GM19193 (cell line): Measurements from ENCODE around the gene DACT2.

ENCODE experiments used
- POLR2A ChIP-seq: IDR thresholded peaks from 4 replicates; pipeline ENCODE4 v1.6.1; 2011; ENCODE audit not compliant: insufficient read depth, insufficient read length; ENCODE audit errors: extremely low read depth

Gene DACT2

DNA sequence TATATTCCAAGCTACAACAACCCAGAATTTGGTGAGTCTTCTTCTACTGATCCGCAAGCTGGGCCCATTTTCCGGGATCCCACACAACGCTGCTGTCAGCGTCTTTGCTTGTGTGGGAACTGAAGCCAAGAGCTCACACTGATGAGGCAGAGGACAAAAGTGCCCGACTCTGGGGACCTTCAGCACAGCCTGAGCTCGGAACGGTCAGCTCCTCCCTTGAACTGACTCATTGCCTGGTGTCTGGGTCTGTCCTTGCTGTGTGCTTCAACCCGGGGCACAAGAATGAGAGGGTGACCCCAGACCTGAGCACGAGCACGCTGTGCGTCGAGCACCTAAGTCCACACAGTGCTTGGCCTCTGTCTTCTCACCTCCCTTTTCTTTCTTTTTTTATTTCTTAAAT is 33.5 kb downstream of the DACT2 start:
- no peak for TF ChIP-seq POLR2A

DNA sequence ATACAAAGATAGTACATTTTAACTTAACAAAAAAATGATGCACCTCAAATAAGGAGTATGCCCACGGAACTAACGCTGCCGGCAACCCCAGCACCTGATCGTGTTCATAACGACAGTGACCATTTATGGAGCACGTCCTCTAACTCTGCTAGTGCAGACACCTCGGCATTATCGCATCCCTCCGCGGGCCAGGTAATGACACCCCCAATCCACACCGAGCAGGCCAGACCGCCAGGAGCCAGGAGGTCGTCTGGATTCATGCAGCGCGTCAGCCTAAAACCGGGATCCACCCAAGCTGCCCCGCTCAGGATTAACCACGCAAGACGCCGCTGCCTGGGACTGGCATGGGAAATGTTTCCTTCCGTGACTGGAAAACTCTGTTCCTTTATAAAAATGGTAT is 34.1 kb downstream of the DACT2 start:
- no peak for TF ChIP-seq POLR2A

DNA sequence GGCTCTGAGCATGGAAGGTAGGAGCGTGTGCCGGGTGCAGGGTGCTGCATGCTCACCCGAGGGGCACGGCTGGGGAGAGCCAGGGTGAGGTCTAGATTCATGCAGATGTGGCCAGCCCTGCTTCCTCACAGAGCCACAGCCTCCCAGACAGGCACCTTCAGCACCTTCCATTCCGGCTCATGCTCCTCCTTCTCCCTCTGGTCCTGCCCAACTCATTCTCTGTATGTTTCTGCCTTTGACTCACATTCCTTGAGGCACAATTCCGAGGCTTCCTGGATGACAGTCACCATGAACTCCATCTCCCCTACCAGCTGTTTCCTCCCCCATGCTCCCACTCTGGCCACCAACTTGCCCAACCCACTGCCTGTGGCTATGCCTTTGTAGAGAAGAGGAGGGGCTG is 35.4 kb downstream of the DACT2 start:
- no peak for TF ChIP-seq POLR2A

DNA sequence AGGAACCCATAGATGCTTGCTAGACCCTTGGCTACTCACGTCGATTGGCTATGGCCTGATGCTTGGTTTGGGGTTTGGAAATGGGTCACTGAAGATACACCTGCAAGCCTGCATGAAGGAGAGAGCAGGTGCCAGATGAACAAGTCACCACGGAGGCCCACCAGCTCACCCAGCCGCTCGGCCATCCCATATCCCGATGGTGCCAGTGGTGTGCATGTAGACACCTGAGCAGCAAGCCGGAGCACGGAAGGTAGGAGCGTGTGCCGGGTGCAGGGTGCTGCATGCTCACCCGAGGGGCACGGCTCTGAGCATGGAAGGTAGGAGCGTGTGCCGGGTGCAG is 35.9 kb downstream of the DACT2 start:
- TF ChIP-seq POLR2A: no peak

DNA sequence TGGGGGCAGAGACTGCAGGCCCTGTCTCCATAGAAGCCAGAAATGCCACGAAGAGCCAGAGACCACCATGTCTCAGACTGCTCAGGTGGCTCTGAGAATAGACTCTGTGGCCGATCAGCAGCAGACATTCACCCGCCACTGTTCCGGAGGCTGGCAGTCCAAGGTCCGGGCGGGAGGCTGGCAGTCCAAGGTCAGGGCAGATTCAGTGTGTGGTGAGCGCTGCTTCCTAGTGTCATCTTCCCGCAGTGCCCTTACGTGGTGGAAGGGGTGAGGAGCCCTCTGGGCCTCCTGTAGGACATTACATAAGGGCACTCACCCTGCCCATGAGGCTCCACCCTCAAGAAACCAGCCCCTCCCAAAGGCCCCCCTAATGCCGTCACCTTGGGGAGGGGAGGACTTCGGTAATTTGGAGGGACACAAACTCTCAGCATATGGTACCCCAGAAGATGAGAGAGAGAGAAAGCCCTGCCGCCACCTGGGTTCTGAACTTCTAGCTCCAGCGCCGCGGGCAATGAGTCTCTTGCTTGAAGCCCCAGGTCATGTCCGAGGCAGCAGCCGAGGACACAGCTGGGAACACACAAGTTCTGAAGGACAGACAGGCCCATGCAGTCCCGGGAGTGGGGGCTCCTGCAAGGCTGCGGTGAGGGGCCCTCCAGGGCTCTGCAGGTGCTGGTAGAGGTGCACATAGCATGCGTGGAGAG is 36.4 kb downstream of the DACT2 start:
- no peak for TF ChIP-seq POLR2A

DNA sequence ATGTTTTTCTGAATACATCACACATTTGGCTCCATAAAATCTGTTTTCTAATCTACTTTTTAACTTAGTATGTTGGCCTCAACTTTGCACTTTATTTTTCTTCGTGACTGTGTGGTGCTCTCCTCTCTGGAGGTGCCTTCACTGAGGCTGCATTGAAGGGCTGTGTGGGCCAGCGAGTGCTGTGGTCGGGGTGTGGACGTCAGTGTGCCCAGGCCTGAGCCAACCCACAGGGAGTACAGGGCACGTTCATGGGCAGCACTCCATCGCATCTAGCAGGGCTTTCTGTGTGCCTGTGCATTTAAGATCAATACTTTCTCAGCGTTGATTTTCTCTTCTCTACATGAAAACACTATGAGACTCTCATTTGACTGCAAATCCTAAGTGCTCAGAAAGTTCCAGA is 37.8 kb downstream of the DACT2 start:
- TF ChIP-seq POLR2A: no peak

DNA sequence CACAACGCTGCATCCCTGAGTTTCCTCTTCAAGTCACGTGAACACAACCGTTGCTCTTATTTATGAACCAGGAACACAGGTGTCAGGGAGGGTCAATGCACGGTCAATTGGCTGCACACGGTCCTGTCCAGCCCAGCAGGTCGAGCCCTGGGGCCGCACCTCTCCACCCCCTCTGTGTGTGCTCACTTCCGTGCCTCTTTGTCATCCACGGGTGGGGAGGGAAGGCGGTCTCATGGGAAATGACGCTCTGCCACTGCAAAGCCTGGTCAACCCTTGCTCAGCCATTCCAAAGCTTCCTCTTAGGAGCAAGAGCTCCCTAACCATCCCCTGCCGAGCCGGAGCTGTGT is 38.7 kb downstream of the DACT2 start:
- no peak for TF ChIP-seq POLR2A

DNA sequence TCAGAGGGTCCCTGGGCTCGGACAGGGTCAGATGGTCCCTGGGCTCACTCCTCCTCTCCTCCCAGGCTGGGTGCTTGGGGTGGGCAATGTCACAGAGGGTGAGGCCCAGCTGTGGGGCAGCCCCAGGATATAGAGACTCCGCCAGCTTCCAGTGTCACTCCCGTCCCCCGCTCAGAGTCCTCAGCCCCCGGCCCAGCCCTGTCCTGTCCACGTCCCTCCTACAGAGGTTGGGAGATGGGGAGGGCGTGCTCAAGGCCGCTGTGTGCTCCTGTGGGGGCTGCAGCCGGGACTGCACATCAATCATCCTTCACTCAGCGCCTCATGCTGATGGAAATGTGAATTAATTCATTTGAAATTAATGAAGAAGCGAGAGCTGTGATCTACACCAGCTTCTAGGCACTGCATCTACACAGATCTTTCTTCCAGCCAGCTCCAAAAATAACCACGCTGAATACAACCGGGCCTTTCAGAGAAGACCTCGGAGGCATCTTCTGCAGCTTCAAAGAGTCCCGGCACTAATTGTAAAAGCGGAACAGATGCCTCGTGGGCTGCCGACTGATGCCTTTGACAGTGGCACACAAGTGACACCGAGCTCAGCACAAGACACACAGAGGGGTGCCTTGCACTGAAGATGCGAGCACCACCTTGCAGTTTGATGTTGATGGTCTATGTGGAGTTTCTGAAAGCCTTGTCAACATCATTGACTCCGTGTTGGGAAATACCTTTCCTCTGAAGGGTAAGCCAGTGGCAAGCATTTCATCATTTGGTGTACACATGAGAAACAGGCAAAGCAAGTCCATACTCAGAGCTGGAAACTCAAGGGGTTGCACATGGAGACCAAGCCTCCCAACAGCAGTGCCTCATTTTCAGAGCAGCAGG is 39.3 kb downstream of the DACT2 start:
- no peak for TF ChIP-seq POLR2A

DNA sequence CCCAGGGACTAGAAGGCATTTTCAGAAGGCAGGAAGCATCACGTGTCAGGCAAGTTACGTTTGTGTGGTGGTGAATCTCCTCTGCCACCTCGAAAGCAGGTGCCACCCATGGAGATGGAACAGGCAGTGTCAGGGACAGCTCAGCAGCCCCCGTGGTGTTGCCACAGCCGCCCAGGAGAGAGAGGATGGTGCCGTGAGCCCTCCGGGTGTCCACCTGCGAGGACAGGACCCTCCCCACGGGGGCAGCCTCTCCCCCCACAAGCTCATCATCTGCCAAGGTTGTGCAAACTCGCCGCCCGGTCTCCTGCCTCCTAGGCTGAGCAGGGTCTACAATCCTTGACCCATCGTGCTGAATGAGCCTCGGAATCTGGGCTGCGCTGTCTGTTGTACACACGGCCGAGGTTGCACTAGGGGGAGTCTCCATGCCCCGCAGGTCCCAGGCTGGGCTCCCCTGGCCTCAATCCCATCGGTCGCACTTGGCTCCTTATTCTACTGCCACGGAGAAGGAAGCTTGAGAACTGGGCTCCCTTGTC is 40.1 kb downstream of the DACT2 start:
- no peak for TF ChIP-seq POLR2A

DNA sequence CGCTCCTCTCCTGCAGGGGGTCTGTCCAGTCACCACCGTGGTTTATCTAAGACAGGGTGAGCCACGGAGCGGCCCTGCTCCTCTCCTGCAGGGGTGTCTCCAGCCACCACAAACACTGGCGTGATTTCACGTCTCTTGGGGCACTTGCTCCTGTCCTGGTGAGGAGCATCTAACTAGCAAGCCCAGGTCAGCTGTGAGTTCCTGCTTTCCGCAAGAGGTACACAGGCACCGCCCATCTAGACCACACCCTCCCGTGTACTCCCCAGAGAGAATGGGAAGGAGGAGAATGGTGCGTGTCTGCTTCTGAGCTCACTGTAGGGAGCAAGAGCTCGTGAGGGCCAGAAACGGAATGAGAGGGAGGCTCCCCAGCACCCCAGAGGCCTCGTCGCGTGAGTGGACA is 40.7 kb downstream of the DACT2 start:
- no peak for TF ChIP-seq POLR2A

DNA sequence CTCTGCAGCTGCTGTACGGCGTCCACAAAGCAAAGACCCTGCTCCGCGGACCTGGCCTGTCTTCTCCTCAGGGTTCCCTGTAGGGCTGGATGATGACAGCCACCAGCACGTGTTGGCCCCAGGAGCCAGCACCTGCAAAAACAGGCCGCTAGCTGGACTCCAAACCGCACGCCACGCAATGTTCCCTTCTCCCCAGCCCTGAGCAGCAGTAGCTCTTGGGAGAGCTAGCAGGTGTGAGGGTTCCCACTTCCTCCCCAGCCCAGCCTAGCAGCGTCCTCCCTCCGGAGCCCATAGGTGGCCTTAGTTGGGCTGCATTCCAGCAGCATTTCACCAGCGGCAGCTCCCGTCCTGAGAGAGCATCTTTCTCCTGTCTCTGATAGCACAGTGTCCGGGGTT is 42.3 kb downstream of the DACT2 start:
- TF ChIP-seq POLR2A: no peak

DNA sequence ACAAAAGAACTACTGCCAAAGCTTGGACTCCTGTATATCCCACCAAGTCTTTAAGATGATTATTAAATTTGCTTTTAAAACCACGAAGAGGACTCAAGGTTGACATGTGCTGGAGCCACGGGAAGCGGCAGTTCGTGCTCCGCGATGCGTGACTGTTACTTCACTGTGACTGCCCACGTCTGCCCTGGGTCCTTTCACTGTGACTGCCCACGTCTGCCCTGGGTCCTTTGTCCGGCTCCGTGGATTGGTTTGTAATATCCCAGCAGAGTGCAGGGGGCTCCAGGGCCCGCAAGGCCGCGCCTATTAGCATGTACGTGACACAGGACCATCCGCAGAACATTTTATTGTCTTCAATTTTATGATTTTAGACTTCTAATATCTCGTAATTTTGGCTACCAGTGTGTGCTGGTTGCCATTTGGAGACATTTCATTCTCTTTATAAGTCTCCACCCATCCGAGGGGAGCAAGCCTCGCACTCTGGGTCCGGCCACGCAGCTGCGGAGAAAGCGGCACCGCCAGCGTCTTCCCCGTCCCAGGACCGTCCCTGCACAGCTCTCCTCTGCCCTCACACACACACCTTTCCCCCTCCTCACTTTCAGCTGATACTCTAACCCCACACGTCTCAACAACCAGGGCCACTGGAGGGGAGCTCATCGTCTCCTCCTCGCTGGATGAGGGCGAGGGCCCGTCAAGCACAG is 42.9 kb downstream of the DACT2 start:
- TF ChIP-seq POLR2A: no peak

DNA sequence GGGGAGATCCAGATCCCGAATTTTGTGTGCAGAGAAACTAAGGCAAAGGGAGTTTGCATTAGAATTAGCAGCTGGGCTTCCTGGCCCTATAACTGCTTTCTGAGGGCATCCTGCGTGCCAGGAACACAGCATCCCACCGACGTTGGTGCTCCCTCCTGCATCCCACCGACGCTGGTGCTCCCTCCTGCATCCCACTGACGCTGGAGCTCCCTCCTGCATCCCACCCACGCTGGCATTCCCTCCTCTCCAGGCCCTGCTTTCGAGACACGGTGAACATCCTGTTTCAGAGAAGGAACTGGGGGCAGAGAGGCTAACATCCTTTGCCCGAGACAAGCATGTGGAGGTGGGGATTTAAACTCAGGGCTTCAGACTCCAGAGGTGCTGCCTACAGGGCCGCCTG is 44.4 kb downstream of the DACT2 start:
- TF ChIP-seq POLR2A: no peak

DNA sequence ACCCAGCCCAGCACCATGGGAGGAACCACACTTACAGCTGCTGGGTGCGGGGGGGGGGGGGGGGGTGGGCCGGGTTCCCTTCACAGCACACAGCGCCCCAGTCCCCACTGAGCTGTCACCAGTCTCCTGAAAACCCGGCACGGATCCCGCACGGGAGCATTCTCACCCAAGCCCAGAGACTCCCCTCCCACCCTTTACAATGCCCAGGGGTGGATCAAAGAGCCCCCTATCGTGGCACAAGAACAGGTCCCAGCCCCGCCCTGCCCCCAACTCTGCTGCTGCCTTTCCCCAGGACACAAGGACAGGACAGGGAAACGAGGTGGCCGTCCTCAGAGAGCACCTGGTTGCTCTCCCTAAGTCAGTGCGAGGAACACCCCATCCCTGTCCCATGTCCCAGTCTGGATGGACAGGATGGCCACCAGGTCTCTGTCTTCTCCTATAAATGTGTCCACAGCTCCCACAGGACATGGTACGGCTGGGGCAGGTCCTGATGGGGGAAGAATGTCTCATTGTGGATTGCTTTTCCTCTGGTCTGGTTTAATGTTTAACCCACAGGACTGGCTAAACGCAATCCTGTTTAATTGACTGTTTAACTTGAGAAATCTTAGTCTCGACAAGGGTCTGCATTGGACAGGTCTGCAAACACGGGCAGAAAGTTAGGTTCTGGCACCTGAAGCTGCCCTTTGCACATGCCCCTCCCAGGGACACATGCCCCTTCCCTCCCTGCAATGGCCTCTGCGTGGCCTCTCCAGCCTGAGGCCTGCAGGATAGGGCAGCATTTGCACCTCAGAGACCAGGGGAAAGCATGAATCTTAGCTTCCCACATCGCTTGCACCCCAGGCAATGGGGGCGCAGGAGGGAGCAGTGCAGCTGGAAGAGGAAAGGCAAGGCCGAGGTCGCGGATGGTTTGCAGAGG is 45.3 kb downstream of the DACT2 start:
- no peak for TF ChIP-seq POLR2A
